ENCODE data around the gene FAR1. TPM values are rescaled to one million over a fixed set of nuclear protein-coding genes. Genes with fewer than 3 reads are reported as not detected.

The FAR1 gene
- total RNA-seq, 2 donors from 2014 or later = 25.5 to 55.7 TPM

- Histone ChIP-seq H3K4me3 (peak overlapping the region; percentile 92), H3K9me3 (no peaks in the 10 kb centered on the region), H3K36me3 (no peaks in the 10 kb centered on the region), H3K27me3 (replicated peaks; ENCODE audit: insufficient read depth) (no peaks in the 10 kb centered on the region), H3K4me1 (ENCODE audit: control insufficient read depth in 1 of 2, low read depth in 2 of 2) (peaks cover 10 to 16% of the 10 kb centered on the region in 2 donors), H3K27ac (no peak overlapping the region)
- DNase-seq (ENCODE audit: low spot score) (no peak), ATAC-seq (ENCODE audit: insufficient number of reproducible peaks, low FRiP score, low read depth) (no peak)
- no peak for TF ChIP-seq CTCF (IDR thresholded peaks at IDR 0.05)
These were observed 1.2 kb upstream of the FAR1 start for GRCh38 chr11:13667245-13667644.

- Histone ChIP-seq H3K9me3 (no peaks in the 10 kb centered on the region), H3K4me1 (ENCODE audit: control insufficient read depth in 1 of 2, low read depth in 2 of 2) (peaks cover 10 to 16% of the 10 kb centered on the region in 2 donors), H3K27me3 (replicated peaks; ENCODE audit: insufficient read depth) (no peaks in the 10 kb centered on the region), H3K27ac (peak overlapping the region; percentile 74 to 75), H3K36me3 (no peaks in the 10 kb centered on the region), H3K4me3 (peak overlapping the region; percentile 92)
- TF ChIP-seq CTCF (IDR thresholded peaks at IDR 0.05) = no peak
- ATAC-seq (ENCODE audit: insufficient number of reproducible peaks, low FRiP score, low read depth) = no peak
- DNase-seq (ENCODE audit: low spot score) = no peak
These were observed 720 bp upstream of the FAR1 start for GRCh38 chr11:13667795-13668101.

GRCh38 chr11:13668957-13669521 is 571 bp downstream of the FAR1 start:
- no peaks in the 10 kb centered on the region for H3K9me3 ChIP-seq
- H3K27ac ChIP-seq = peak overlapping the region; percentile 59 to 65
- H3K4me3 ChIP-seq = peak overlapping the region; percentile 92
- H3K4me1 ChIP-seq (ENCODE audit: control insufficient read depth in 1 of 2, low read depth in 2 of 2) = peaks cover 10 to 16% of the 10 kb centered on the region in 2 donors
- no peak for TF ChIP-seq CTCF (IDR thresholded peaks at IDR 0.05)
- peak; percentile 4 for DNase-seq (ENCODE audit: low spot score)
- ATAC-seq (ENCODE audit: insufficient number of reproducible peaks, low FRiP score, low read depth) = peak; percentile 5
- H3K27me3 ChIP-seq (replicated peaks; ENCODE audit: insufficient read depth) = no peaks in the 10 kb centered on the region
- no peaks in the 10 kb centered on the region for H3K36me3 ChIP-seq

- ATAC-seq (ENCODE audit: insufficient number of reproducible peaks, low FRiP score, low read depth) (no peak), DNase-seq (ENCODE audit: low spot score) (no peak)
- Histone ChIP-seq H3K4me1 (ENCODE audit: control insufficient read depth in 1 of 2, low read depth in 2 of 2) (peaks cover 10 to 16% of the 10 kb centered on the region in 2 donors), H3K36me3 (no peaks in the 10 kb centered on the region), H3K9me3 (no peaks in the 10 kb centered on the region), H3K4me3 (peak overlapping the region; percentile 92), H3K27ac (peak overlapping the region in 1 of 2 donors; percentile 59), H3K27me3 (replicated peaks; ENCODE audit: insufficient read depth) (no peaks in the 10 kb centered on the region)
- TF ChIP-seq CTCF (IDR thresholded peaks at IDR 0.05) = no peak
These were observed 1.3 kb downstream of the FAR1 start for GRCh38 chr11:13669544-13670488.

- Histone ChIP-seq H3K27ac (no peak overlapping the region), H3K9me3 (no peaks in the 10 kb centered on the region), H3K4me1 (ENCODE audit: control insufficient read depth in 1 of 2, low read depth in 2 of 2) (peaks cover 10 to 24% of the 10 kb centered on the region in 2 donors), H3K27me3 (replicated peaks; ENCODE audit: insufficient read depth) (no peaks in the 10 kb centered on the region), H3K36me3 (no peaks in the 10 kb centered on the region), H3K4me3 (no peak overlapping the region)
- TF ChIP-seq CTCF (IDR thresholded peaks at IDR 0.05) = no peak
- DNase-seq (ENCODE audit: low spot score) = no peak
- ATAC-seq (ENCODE audit: insufficient number of reproducible peaks, low FRiP score, low read depth) = no peak
These were observed 4.2 kb downstream of the FAR1 start for GRCh38 chr11:13672576-13673210.
